NCI-H526 (cell line): ENCODE results near the gene USH1G.

Experiments used
- DNase-seq, 2 experiments: peaks; one replicate each; lab custom pipeline; 2025; lab: John Stamatoyannopoulos, UW

The USH1G gene

GRCh38 chr17:74954115-74954514 is 31.1 kb upstream of the USH1G start:
- no peak for DNase-seq

DNA sequence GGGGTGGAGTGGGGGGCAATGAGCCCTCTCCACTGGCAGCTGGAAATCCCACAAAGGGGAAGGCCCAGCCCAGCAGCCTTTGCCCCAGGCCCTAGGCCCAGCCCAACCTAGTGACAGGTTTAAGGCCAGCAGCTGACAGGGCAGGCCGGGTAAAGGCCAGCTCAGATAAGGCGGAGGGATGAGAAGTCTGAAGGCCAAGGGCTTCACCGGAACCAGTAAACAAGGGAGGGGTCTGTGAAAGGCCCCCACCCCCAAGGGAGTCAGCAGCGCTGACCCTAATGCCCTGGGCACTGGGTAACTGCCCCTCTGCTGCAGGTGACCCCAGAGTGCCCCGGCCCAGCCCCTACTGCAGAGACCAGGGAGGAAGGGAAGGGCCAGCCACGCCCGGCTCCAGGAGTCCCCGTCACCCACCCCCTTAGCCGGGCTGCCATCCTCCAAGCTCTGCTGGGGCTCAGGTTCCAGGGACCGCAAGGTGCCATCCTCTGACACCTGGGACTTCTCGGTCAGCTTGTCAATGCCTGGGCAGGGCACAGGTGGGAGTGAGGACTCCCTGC is 30.2 kb upstream of the USH1G start:
- DNase-seq: no peak

GRCh38 chr17:74952431-74953133 is 29.5 kb upstream of the USH1G start:
- DNase-seq: no peak

GRCh38 chr17:74951680-74952421 is 28.8 kb upstream of the USH1G start:
- no peak for DNase-seq

DNA sequence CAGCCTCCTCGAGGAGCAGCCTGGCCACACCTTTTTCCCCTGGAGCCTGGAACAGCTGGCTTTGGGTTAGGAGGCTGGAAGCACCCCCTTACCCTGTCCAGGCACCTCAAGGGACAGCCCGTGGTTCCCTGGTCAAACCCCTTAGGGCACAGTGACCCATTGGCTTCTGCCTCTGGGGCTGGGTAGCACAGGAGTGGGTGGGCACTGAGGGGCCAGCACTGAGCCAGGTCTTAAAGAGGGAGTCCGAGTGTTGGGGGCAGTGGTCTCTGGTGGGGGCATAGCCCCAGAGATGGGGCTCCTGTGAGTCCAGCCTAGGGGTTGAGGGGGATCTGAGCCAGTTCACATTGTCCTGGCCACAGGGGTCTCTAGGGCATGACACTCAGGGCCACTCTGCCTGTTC is 28.0 kb upstream of the USH1G start:
- DNase-seq: no peak

DNA sequence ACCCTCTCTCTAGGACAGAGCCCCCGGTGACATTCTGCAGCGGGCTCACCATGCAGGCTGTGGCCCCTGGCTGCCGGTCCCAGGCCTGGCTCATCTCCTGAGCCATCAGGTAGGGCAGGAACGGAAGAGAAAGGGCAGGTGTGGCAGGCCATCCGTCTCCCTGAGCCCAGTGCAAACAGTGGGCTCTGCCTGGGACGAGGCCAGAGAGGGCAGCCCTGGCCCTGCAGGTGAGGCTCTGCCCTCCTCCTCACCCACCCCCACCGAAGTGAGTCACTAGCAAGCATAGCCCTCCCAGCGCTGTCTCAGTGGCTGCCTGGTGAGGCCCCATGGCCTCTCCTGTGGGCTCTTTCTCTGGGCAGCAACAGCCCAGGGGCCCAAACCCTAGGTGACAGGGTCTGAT is 27.2 kb upstream of the USH1G start:
- DNase-seq: peak in 1 of 2 experiments; percentile 58

DNA sequence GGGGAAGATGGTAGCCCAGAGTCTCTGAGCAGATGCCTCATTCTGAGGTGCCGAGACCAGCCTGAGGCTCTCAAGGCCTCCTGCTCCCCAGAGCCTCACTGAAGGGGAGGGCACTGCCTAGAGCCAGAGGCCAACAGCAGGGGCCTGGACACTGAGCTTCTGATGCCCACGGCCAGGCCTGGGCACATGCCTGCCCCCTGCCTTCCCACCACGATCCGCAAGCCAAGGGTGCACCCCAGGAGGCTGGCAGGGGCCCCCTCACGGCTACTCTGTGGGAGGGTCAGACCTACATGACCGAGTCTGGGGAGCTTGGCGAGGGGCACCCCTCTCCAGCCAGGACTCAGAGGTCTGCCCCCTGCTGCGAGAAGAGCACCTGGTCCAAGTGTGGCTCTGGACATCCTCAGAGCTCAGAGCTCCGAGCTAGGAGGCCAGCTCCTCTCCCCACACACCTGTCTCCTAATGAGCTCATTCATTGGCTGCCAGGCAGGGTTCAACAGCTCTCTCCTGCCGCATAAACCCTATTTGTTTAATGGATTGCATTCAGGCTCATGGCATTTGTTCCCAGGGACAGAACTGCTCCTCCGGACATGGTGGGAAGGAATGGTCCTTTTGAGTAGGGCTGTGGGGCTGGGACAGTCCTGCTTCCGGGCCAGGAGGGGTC is 26.5 kb upstream of the USH1G start:
- DNase-seq: peak in 1 of 2 experiments; percentile 74

DNA sequence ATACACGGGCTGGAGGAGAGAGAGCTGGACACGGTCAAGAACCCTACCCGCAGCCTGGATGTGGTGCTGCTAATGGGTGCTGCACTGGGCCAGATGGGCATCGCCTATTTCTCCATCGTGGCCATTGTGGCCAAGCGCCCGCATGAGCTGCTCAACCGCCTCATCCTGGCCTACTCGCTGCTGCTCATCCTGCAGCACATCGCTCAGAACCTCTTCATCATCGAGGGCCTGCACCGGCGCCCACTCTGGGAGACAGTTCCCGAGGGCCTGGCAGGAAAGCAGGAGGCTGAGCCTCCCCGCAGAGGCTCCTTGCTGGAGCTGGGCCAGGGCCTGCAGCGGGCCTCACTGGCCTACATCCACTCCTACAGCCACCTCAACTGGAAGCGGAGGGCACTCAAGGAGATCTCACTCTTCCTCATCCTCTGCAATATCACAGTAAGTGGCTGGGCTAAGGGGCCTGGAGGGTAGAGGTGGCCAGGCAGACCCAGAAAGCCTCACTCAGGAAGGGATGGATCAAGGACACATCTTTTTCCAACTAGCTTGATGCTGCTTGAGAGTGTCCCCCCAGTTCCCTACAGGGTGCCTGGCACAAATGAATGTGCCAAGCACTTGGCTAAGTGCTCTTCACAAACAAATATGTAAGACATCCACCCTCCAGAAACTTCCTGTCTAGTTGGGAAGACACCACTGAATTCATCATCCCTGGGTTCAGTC is 24.1 kb upstream of the USH1G start:
- no peak for DNase-seq

DNA sequence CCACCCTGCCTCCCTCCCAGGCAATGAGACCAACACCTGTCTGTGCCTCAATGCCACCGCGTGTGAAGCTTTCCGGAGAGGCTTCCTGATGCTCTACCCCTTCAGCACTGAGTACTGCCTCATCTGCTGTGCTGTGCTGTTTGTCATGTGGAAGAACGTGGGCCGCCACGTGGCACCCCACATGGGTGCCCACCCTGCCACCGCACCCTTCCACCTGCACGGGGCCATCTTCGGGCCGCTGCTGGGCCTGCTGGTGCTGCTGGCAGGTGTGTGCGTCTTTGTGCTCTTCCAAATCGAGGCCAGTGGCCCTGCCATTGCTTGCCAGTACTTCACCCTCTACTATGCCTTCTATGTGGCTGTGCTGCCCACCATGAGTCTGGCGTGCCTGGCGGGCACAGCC is 23.6 kb upstream of the USH1G start:
- no peak for DNase-seq

GRCh38 chr17:74945543-74945942 is 22.5 kb upstream of the USH1G start:
- DNase-seq: no peak

DNA sequence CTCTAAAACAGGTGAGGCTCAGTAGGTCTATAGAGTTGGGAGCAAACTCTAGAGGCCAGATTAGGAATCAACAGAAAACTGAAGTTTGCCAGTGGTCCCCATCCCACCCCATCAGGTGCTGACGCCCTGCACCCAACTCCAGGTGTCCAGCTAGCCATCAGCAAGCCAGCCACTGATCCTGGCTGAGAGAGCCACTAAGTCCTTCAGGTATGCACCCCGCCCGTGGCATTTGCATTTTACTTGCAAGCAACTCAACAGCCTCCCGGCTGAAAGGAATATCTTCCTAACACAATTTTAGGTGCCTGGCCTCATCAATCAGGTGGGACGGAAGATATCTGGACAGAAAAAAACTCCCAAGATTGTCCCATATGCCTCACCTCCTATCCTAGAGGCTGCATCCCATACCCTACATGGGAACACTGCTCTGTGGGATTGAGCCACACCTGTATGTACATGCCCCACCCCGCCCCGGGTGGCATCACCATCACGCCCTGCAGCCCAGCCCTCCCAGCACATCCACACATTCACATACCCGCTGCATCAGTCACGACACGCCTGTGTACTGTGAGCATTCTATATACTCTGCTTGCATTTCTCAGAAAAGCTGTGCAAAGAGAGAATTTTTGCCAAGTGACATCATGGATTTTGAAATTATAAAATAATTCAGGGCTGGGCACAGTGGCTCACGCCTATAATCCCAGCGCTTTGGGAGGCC is 20.9 kb upstream of the USH1G start:
- peak in 1 of 2 experiments; percentile 47 for DNase-seq

DNA sequence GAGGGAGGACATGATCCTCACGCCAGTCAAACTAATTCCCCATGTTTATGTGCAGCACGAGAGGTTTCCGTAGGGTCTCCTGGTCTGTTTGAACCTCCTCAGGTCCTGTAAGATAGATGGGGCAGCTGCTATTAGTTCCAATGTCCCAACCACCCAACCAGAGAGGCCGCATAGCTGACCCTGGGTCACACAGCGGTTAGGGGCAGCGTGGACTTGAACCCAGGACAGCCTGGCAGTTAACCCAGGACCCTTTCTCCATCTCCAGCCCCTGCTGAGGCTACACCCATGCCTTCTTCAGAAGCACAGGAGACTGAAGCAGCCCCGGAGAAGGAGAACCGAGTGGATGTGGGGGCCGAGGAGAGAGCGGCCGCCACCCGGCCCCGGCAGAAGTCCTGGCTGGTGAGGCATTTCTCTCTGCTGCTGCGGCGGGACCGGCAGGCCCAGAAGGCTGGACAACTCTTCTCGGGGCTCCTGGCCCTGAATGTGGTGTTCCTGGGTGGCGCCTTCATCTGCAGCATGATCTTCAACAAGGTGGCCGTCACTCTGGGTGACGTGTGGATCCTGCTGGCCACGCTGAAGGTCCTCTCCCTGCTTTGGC is 18.2 kb upstream of the USH1G start:
- no peak for DNase-seq

DNA sequence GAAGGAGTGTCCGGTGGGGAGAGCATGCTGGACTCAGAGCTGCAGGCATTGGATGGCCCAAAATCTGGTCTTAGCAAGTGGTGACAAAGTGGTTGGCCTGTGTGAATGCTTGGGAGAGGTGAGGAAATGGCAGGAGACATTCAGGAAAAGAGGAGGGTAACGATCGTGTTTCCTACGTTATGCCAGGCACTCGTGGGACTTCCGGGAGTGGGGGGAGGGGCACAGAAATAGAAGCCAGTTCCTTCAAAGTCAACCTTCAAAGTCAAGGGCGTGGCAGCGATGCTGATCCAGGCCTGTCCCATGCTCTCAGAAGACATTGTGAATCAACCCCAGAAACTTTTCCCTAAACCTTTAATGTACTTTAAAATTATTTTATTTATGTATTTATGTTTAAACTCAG is 16.5 kb upstream of the USH1G start:
- DNase-seq: no peak

GRCh38 chr17:74938194-74938950 is 15.3 kb upstream of the USH1G start:
- DNase-seq: no peak

GRCh38 chr17:74937064-74938051 is 14.3 kb upstream of the USH1G start:
- DNase-seq: no peak

DNA sequence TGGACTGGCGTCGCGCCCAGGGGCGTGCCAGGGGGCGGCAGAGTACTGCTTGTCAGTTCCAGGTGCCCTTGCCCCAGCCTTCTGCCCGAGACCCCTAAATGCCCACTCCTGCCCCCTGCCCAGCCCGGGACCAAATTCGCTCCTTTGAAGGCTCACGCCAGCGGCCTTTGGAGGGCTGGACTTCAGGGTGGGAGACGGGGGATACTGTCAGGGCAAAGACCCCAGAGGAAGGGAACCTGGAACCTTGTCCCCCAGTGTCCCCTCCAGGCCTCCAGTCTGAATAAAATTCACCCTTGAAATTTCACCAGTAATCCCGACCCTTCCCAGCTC is 13.4 kb upstream of the USH1G start:
- DNase-seq: no peak

DNA sequence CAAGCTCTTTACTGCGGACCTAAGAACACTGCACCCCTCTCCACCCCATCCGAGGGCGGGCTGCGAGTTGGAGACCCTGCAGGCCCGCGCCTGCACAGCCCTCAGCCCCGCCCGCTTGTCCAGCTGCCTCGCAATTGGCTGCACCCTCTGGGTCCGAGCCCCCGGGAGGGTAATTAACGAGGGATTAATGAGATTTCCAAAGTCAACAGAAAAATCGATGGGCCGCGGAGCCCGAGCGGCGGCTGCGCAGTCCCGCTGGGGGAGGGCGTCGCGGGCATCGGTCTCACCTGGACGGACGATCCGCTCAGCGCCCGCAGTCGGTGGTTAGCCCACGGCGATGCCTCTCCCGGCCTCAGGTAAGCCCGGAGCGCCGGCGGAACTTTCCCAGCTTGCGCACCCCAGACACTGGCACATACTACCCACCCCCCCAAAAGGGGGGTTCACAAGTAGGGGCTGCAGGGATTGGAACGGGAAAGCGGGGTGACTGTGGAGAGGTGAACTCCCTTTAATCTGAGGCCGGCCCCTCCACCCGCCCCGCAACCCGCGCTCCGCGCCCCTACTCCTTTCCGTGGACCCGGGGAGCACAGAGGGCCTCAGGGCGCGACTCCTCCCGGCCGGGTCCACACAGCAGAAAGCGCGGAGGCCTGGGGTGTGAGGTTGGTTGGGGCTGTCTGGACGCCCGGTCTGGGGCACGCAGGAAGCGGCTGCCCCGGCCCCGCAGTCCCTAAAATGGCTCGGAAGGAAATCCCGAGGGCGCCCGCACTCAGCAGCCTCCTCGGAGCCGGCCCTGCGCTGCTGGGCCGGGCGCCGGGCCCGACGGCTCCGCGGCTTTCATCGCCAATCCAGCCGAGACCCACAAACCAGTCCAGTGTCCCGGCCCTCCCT is 12.8 kb upstream of the USH1G start, which contains the start of gene OTOP3:
Gene OTOP3, plus strand, starts transcription at position 314 of the 885 bp plus-strand sequence. Its CDS starts 24 bp downstream, at position 338.
- DNase-seq: peak in 1 of 2 experiments; percentile 29

DNA sequence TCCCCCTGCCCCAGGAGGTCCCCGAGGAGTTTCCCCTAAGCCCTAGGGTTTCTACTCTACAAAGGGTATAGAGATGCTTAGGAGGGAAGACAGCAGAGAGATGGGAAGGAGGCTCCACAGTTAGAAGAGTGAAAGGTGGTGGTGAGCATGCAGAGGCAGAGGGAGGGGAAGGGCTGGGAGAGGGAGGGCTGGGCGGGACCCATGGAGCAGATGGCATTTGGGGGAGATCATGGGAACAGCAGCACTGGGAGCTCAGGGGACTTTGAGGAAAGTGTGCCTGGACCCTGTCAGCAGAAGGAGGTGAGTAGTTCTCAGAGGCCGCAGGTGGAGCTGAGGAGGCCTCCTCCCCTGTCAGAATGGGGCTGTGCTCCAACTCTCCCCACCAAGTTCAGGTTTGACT is 12.0 kb upstream of the USH1G start:
- DNase-seq: no peak
